PFSK-1 (cell line): ENCODE data around the gene COX8C.

Source experiments
- FOXP2 ChIP-seq: optimal IDR thresholded peaks from 2 replicates; pipeline ENCODE3; 2011; ENCODE audit warnings: borderline replicate concordance, control low read depth, inconsistent platforms; ENCODE audit not compliant: insufficient read depth; ENCODE audit errors: extremely low read length, extremely low read depth
- POLR2AphosphoS5 ChIP-seq: IDR thresholded peaks from 2 replicates; pipeline ENCODE4 v1.6.1; 2012; ENCODE audit warnings: low read depth, mild to moderate bottlenecking, control low read depth, low read length, moderate library complexity
- SIN3A ChIP-seq: IDR thresholded peaks from 2 replicates; pipeline ENCODE4 v1.6.1; 2012; ENCODE audit warnings: mild to moderate bottlenecking, low read length, moderate library complexity, borderline replicate concordance; ENCODE audit not compliant: insufficient read depth
- TAF1 ChIP-seq: IDR thresholded peaks from 2 replicates; pipeline ENCODE4 v1.6.1; 2012; ENCODE audit warnings: low read length, control low read depth, borderline replicate concordance; ENCODE audit not compliant: insufficient read depth
- TF ChIP-seq, protein P1 (sequence below), 2 experiments: IDR thresholded peaks; 2 replicates each; pipeline versions ENCODE4 v1.6.1 to v1.8.0; 2011 to 2012; ENCODE audit warnings: low read depth in 2 of 2, low read length in 2 of 2, control low read depth in 1 of 2, inconsistent platforms in 1 of 2, mild to moderate bottlenecking in 1 of 2, moderate library complexity in 1 of 2; ENCODE audit not compliant: insufficient read depth in 1 of 2

The COX8C gene

DNA sequence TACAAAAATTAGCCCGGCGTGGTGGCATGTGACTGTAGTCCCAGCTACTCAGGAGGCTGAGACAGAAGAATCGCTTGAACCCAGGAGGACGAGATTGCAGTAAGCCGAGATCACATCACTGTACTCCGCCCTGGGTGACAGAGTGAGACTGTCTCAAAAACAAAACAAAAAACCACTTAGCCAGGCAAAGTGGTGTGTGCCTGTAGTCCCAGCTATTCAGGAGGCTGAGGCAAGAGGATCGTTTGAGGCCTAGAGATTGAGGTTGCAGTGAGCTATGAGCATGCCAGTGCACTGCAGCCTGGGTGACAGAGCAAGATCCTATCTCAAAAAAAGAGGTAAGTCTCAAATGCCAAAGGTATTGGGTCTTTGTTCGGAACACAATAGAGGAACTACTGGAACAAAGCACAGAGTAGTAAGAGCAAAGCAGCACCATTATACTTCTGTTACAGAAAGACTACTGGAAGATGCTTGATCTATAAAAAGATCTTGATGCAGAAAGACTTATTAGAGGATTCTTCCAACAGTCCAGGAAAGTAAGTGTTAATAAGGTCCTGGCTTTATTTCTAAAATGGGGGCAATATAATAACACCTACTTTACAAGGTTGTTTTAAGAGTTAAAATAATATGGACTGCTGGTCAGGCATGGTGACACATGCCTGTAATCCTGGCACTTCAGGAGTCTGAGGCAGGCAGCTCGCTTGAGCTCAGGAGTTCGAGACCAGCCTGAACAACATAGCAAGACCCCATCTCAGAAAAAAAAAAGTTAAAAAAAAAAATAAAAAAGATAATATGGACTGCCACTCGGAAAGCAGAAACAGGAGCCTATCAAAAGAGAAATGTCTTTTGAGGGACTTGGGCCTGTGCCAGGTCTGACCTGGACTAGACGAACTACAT lies 44.0 kb upstream of the COX8C start:
- TF ChIP-seq TAF1 (no peak), SIN3A (no peak), POLR2AphosphoS5 (no peak), FOXP2 (no peak)
- TF ChIP-seq, protein P1, sequence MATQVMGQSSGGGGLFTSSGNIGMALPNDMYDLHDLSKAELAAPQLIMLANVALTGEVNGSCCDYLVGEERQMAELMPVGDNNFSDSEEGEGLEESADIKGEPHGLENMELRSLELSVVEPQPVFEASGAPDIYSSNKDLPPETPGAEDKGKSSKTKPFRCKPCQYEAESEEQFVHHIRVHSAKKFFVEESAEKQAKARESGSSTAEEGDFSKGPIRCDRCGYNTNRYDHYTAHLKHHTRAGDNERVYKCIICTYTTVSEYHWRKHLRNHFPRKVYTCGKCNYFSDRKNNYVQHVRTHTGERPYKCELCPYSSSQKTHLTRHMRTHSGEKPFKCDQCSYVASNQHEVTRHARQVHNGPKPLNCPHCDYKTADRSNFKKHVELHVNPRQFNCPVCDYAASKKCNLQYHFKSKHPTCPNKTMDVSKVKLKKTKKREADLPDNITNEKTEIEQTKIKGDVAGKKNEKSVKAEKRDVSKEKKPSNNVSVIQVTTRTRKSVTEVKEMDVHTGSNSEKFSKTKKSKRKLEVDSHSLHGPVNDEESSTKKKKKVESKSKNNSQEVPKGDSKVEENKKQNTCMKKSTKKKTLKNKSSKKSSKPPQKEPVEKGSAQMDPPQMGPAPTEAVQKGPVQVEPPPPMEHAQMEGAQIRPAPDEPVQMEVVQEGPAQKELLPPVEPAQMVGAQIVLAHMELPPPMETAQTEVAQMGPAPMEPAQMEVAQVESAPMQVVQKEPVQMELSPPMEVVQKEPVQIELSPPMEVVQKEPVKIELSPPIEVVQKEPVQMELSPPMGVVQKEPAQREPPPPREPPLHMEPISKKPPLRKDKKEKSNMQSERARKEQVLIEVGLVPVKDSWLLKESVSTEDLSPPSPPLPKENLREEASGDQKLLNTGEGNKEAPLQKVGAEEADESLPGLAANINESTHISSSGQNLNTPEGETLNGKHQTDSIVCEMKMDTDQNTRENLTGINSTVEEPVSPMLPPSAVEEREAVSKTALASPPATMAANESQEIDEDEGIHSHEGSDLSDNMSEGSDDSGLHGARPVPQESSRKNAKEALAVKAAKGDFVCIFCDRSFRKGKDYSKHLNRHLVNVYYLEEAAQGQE (IDR thresholded peaks at IDR 0.05; ENCODE audit: insufficient read depth in 1 of 2, low read depth in 2 of 2, low read length in 2 of 2): no peak

GRCh38 chr14:93303659-93304058 lies 43.3 kb upstream of the COX8C start:
- TF ChIP-seq TAF1: no peak
- TF ChIP-seq, protein P1 (IDR thresholded peaks at IDR 0.05; ENCODE audit: insufficient read depth in 1 of 2, low read depth in 2 of 2, low read length in 2 of 2): no peak
- no peak for TF ChIP-seq SIN3A
- no peak for TF ChIP-seq POLR2AphosphoS5
- TF ChIP-seq FOXP2: no peak

DNA sequence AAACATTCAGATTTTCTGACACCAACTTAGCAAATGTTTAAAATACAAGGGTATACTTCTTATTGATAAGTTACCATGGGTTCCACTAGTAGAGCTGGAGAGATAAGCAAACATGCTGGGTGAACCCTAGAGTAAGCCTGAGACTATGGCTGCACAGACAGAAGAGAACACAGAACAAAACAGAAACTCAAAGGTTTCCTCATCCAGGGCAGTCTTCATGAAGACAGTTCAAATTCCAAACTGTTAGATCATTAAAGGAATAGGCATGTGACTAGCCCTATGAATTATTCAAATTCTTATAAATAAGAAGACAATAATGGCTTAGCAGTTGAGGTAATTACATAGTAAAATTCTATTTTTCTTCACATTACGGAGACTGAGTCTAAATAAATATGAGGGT lies 42.2 kb upstream of the COX8C start:
- TF ChIP-seq, protein P1 (IDR thresholded peaks at IDR 0.05; ENCODE audit: insufficient read depth in 1 of 2, low read depth in 2 of 2, low read length in 2 of 2): no peak
- TF ChIP-seq TAF1 (no peak), POLR2AphosphoS5 (no peak)

DNA sequence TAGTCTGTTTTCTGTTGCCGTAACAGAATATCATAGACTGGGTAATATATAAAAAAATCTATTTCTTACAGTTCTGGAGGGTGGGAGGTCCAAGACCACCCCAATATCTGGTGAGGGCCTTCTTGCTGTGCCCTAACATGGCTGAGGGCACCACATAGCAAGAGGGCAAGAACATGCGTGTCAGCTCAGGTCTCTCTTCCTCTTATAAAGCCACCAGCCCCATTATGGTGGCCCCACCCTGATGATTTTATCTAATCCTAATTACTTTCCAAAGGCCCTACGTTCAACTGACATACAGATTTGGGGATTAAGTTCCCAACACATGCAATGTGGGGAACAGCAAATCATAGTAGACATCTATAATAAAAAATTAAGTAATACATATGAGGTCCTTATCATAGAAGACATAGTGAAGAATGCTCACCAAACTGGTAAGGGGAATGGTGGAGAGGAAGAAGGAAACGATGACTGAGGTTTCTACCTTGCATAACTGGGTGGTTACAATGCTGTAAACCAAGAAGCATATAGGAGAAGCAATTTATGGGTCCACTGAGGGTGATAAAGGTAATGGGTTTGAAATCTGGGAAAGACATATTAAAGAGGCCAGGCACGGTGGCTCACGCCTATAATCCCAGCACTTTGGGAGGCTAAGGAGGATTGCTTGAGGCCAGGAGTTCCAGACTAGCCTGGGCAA lies 41.1 kb upstream of the COX8C start:
- TF ChIP-seq SIN3A: no peak

DNA sequence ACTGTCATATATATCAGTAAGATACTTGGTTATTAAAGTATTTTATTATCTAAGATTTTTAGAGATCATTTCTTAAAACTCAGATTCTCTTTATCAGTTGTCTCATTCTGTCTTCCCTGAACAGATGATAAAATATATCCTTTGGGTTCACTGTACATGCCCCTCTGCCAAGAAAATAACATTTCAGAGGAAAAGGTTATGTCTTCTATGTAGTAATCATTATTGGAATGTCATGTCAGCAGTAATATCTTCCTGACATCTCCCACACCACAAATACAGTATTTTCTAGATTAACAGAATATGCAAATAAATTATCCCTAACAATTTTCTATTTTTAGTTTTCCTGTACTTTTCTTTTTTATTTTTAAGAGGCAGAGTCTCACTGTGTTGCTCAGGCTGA lies 40.2 kb upstream of the COX8C start:
- TF ChIP-seq FOXP2 (no peak), TAF1 (no peak), POLR2AphosphoS5 (no peak), SIN3A (no peak)
- TF ChIP-seq, protein P1 (IDR thresholded peaks at IDR 0.05; ENCODE audit: insufficient read depth in 1 of 2, low read depth in 2 of 2, low read length in 2 of 2): no peak
